T1000 (cell line): ENCODE data around the gene AHR.
"Not testable (repeated sequence)": the region's sequence is repeated elsewhere in the genome, so short reads cannot be mapped to it uniquely, and the experiment has no call there.

Experiments
- DNase-seq: peaks from one replicate; lab custom pipeline; 2025; ENCODE audit warnings: mixed read lengths; lab: John Stamatoyannopoulos, UW

Gene AHR

GRCh38 chr7:17376595-17376994 lies 78.1 kb downstream of the AHR start:
- DNase-seq: no peak

- no peak for DNase-seq
Observed at GRCh38 chr7:17380736-17381662, 82.5 kb downstream of the AHR start.

GRCh38 chr7:17382408-17383354 lies 84.2 kb downstream of the AHR start:
- not testable (repeated sequence) for DNase-seq

GRCh38 chr7:17384400-17384799 lies 85.9 kb downstream of the AHR start:
- DNase-seq: no peak

GRCh38 chr7:17385612-17386011 lies 87.2 kb downstream of the AHR start:
- no peak for DNase-seq

- DNase-seq: no peak
Observed at GRCh38 chr7:17390392-17390791, 91.9 kb downstream of the AHR start.

- DNase-seq: no peak
Observed at GRCh38 chr7:17391366-17391765, 92.9 kb downstream of the AHR start.

GRCh38 chr7:17392846-17393245 lies 94.4 kb downstream of the AHR start:
- DNase-seq: no peak

GRCh38 chr7:17394563-17394962 lies 96.1 kb downstream of the AHR start:
- DNase-seq: not testable (repeated sequence)
